Naive thymus-derived CD4-positive, alpha-beta T cell (primary cell): ENCODE results near the gene RNF17. TPM values are rescaled to one million over a fixed set of nuclear protein-coding genes. Genes with fewer than 3 reads are reported as not detected.

Source experiments
- ATAC-seq: fragments of 150-1000 bp; cut with Tn5 transposase; 2 replicates; pipeline ENCODE4 v1.10.0; 2021; ENCODE audit warnings: mild to moderate bottlenecking, moderate library complexity
- CTCF ChIA-PET: fragments of 350-600 bp; sonication (Branson Sonifier 250); formaldehyde crosslinking; loops from one replicate; lab custom pipeline; 2021; ENCODE audit warnings: antibody characterized with exemption; lab: Charles Lee
- POLR2A ChIA-PET: fragments of 350-600 bp; sonication (Branson Sonifier 250); formaldehyde crosslinking; loops from one replicate; lab custom pipeline; 2021; ENCODE audit warnings: antibody characterized with exemption, inconsistent platforms; lab: Charles Lee
- DNase-seq, 9 donors: peaks; one replicate each; pipeline versions ENCODE4 v3.0.0 to v3.0.0-alpha.2; 2020 to 2022; ENCODE audit warnings: mixed read lengths in 1 of 9
- H3K27ac ChIP-seq: one replicate; pipeline ENCODE4 v1.7.0; 2013; ENCODE audit warnings: mild to moderate bottlenecking, low read depth, low read length, moderate library complexity
- H3K27me3 ChIP-seq, 2 donors: one replicate each; pipeline ENCODE4 v1.7.0; 2013; ENCODE audit warnings: low read length in 2 of 2, mild to moderate bottlenecking in 2 of 2, moderate library complexity in 2 of 2; ENCODE audit not compliant: control insufficient read depth in 2 of 2, insufficient read depth in 2 of 2
- H3K36me3 ChIP-seq, 3 experiments: 1 replicate in 2 of 3; 2 replicates in 1 of 3; pipeline ENCODE4 v1.7.0; 2013; ENCODE audit warnings: low read length in 3 of 3, mild to moderate bottlenecking in 3 of 3, moderate library complexity in 1 of 3; ENCODE audit not compliant: insufficient read depth in 3 of 3, control insufficient read depth in 2 of 3
- H3K4me1 ChIP-seq, 2 donors: one replicate each; pipeline ENCODE4 v1.7.0; 2013; ENCODE audit warnings: low read length in 2 of 2, mild to moderate bottlenecking in 2 of 2, moderate library complexity in 1 of 2; ENCODE audit not compliant: control insufficient read depth in 2 of 2, insufficient read depth in 2 of 2
- H3K4me3 ChIP-seq: 2 replicates; pipeline ENCODE4 v1.7.0; 2013; ENCODE audit warnings: mild to moderate bottlenecking, low read length
- H3K9me3 ChIP-seq, 3 experiments: 1 replicate in 2 of 3; 2 replicates in 1 of 3; pipeline ENCODE4 v1.7.0; 2013; ENCODE audit warnings: low read length in 3 of 3; ENCODE audit not compliant: control insufficient read depth in 2 of 3
- H3K27ac Mint-ChIP-seq, 9 donors: one replicate each; pipeline ENCODE4 v1.8.0; 2020 to 2022; ENCODE audit warnings: mixed read lengths in 9 of 9, mild to moderate bottlenecking in 8 of 9, moderate library complexity in 5 of 9, inconsistent platforms in 2 of 9
- H3K27me3 Mint-ChIP-seq, 5 donors: one replicate each; pipeline ENCODE4 v1.8.0; 2021 to 2022; ENCODE audit warnings: mixed read lengths in 5 of 5, mild to moderate bottlenecking in 1 of 5
- H3K36me3 Mint-ChIP-seq, 5 donors: one replicate each; pipeline ENCODE4 v1.8.0; 2020 to 2022; ENCODE audit warnings: mixed read lengths in 5 of 5, mild to moderate bottlenecking in 3 of 5, inconsistent platforms in 1 of 5
- H3K4me1 Mint-ChIP-seq, 7 donors: one replicate each; pipeline ENCODE4 v1.8.0; 2020 to 2022; ENCODE audit warnings: mixed read lengths in 7 of 7, mild to moderate bottlenecking in 3 of 7, inconsistent platforms in 1 of 7
- H3K4me3 Mint-ChIP-seq, 10 donors: one replicate each; pipeline ENCODE4 v1.8.0; 2020 to 2022; ENCODE audit warnings: mild to moderate bottlenecking in 10 of 10, mixed read lengths in 10 of 10, moderate library complexity in 6 of 10, inconsistent platforms in 2 of 10
- H3K9me3 Mint-ChIP-seq, 11 donors: one replicate each; pipeline ENCODE4 v1.8.0; 2020 to 2022; ENCODE audit warnings: mixed read lengths in 11 of 11, mild to moderate bottlenecking in 4 of 11, inconsistent platforms in 1 of 11, moderate library complexity in 1 of 11
- intact Hi-C, 2 donors: fragments of 100-400 bp; cut with micrococcal nuclease; formaldehyde crosslinking; loops; one replicate each; pipeline ENCODE4 v1.15.1; 2023
- polyA plus RNA-seq, 2 donors: library from polyadenylated mRNA; unstranded; fragments of 300-500 nt; fragmentation: Illumina TruSeq; gene quantifications; one replicate each; pipeline ENCODE4 v1.2.3, GENCODE V29; 2021
- total RNA-seq, 6 experiments: library from RNA in 5 of 6; stranded (reverse) in 5 of 6; gene quantifications; 1 replicate in 5 of 6; 2 replicates in 1 of 6; pipeline ENCODE4 v1.2.3 and lab custom pipeline; 2021 to 2026

RNF17 gene
- total and polyA plus RNA-seq, 7 experiments from 2014 or later: 0.24 to 1.1 (median 0.53) TPM; not detected in 3

DNA sequence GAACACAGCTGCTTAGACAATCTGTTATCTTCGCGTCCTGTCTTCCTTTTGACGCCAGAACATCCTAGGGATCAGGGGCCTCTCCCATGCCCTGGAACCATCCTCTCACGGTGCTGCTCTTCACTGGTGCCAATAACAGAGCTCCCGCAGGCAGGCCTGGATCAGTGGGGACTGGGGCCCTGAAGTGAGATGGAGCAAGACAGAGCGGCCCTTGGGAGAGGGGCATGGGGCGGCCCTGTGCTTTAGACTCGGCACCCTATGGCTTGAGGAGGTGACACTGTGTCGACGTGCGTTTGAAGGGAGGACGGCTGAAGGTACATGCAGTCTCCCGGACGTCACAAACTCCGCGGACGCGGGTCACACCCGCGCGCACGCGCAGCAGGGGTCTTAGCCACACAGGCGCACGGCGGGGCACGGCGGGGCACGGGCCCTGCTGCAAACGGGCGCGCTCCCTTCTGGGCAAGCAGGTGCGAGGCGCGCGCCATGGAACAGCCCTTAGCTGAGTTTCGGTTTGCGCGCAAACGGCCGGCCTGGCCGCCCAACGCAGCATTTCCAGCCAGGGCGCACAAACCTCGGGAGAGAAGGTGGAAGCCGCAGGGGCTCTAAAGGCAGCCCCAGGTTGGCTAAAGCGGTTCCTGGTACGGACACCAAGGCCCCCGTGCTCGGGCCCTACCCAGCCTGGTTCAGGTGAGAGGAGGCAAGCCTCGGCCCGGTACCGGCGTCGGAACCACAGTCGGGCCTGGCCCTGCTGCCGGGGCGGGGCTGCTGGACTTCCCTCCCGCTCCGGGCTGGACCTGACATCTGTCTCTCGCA lies 16.5 kb upstream of the RNF17 start:
- peak overlapping the region; percentile 30 to 73 (median 67) for H3K4me3 Mint-ChIP-seq
- no peak for DNase-seq
- Histone ChIP-seq H3K4me3 (no peak overlapping the region), H3K4me1 (no peaks in the 10 kb centered on the region), H3K27me3 (no peaks in the 10 kb centered on the region), H3K27ac (no peak overlapping the region), H3K36me3 (no peaks in the 10 kb centered on the region), H3K9me3 (no peaks in the 10 kb centered on the region)
- H3K27me3 Mint-ChIP-seq: peaks cover 51 to 80% (median 56%) of the 10 kb centered on the region in 5 donors
- H3K9me3 Mint-ChIP-seq: peaks cover 0 to 2% (median 0%) of the 10 kb centered on the region in 11 donors
- no peak for ATAC-seq
- POLR2A ChIA-PET: no interaction called here
- peaks cover 6 to 15% (median 11%) of the 10 kb centered on the region in 7 donors for H3K4me1 Mint-ChIP-seq
- H3K27ac Mint-ChIP-seq: no peak overlapping the region
- no peaks in the 10 kb centered on the region for H3K36me3 Mint-ChIP-seq
- CTCF ChIA-PET: no interaction called here
- intact Hi-C loops: no loop called here

DNA sequence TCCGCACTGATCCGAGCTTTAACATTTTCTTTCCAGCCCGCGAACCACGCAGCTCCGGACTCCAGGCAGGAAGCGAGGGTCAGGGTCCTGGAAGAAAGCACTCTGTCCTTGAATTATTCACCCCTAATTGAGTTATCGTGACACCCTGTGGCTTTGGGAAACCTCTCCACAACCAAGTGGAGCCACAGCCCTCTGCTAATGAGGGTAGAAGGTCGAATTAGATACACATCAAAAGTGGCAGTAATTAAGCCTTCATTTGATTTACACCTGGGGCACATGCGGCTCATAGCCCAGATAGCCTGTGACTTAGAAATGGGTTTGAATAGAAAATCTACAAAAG lies 15.9 kb upstream of the RNF17 start:
- ChIA-PET CTCF (no interaction called here), POLR2A (no interaction called here)
- H3K4me1 Mint-ChIP-seq: peaks cover 6 to 15% (median 11%) of the 10 kb centered on the region in 7 donors

DNA sequence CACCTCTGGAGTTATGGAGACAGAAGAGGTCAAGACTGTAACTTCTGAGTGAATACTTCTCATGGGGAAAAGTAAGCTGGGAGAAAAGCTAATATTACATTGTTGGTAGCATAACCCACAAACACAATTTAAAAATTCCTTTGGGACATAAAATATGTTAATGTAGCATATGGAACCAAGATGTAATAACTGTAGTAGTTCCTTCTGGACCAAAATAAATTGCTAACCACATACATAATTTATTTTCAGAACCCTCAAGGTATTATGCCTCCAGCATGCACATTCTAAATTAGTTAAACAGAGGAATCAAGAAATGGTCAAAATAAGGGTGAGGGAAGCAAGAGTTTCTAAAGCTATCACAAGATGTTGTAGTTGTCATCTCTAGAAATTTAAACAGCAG lies 4.8 kb upstream of the RNF17 start:
- ChIA-PET CTCF (no interaction called here), POLR2A (no interaction called here)
- no peaks in the 10 kb centered on the region for H3K27me3 ChIP-seq
- DNase-seq (no peak), ATAC-seq (no peak)
- no peaks in the 10 kb centered on the region for H3K9me3 Mint-ChIP-seq
- H3K27ac ChIP-seq: no peak overlapping the region
- H3K4me3 ChIP-seq: no peak overlapping the region
- no peaks in the 10 kb centered on the region for H3K36me3 Mint-ChIP-seq
- H3K9me3 ChIP-seq: no peaks in the 10 kb centered on the region
- H3K27me3 Mint-ChIP-seq: peaks cover 18 to 31% (median 24%) of the 10 kb centered on the region in 5 donors
- H3K36me3 ChIP-seq: no peaks in the 10 kb centered on the region
- no peak overlapping the region for H3K27ac Mint-ChIP-seq
- no peak overlapping the region for H3K4me3 Mint-ChIP-seq
- no peaks in the 10 kb centered on the region for H3K4me1 Mint-ChIP-seq
- intact Hi-C loops: no loop called here
- no peaks in the 10 kb centered on the region for H3K4me1 ChIP-seq

More for the DNA sequence above, 15.9 kb upstream of the RNF17 start:
- Mint-ChIP-seq H3K9me3 (peaks cover 0 to 2% (median 0%) of the 10 kb centered on the region in 11 donors), H3K27me3 (peaks cover 51 to 79% (median 55%) of the 10 kb centered on the region in 5 donors), H3K36me3 (no peaks in the 10 kb centered on the region), H3K27ac (no peak overlapping the region), H3K4me3 (peak overlapping the region; percentile 16 to 72 (median 60))
- Histone ChIP-seq H3K27me3 (no peaks in the 10 kb centered on the region), H3K4me1 (no peaks in the 10 kb centered on the region), H3K4me3 (no peak overlapping the region), H3K27ac (no peak overlapping the region), H3K9me3 (no peaks in the 10 kb centered on the region), H3K36me3 (no peaks in the 10 kb centered on the region)
- ATAC-seq (no peak), DNase-seq (no peak)
- intact Hi-C loops: no loop called here

DNA sequence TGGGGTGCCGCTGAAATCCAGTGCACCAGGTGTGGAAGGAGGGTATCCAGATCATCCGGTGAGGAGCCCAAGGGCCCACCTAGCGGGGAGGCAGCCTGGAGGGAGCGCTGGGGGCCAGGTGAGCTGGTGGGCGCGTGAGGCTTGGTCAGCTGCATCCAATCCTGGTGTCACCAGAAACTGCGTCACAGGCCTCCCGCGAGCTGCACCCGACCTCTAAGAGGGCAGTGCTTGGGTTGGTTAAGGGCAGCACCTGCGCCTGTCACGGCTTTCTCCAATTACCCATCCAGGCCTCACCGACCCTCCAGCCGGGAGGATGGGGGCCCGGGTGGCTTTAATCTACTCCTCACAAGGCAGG lies 284 bp downstream of the RNF17 start:
- POLR2A ChIA-PET: no interaction called here
- Histone ChIP-seq H3K4me3 (no peak overlapping the region), H3K36me3 (no peaks in the 10 kb centered on the region), H3K9me3 (no peaks in the 10 kb centered on the region), H3K4me1 (no peaks in the 10 kb centered on the region), H3K27me3 (no peaks in the 10 kb centered on the region), H3K27ac (no peak overlapping the region)
- CTCF ChIA-PET: no interaction called here
- DNase-seq (no peak), ATAC-seq (no peak)
- peaks cover 0 to 11% (median 5%) of the 10 kb centered on the region in 5 donors for H3K27me3 Mint-ChIP-seq
- peak overlapping the region in 1 of 10 donors; percentile 34 for H3K4me3 Mint-ChIP-seq
- H3K4me1 Mint-ChIP-seq: no peaks in the 10 kb centered on the region
- no peaks in the 10 kb centered on the region for H3K9me3 Mint-ChIP-seq
- no peaks in the 10 kb centered on the region for H3K36me3 Mint-ChIP-seq
- intact Hi-C loops: no loop called here
- H3K27ac Mint-ChIP-seq: no peak overlapping the region

DNA sequence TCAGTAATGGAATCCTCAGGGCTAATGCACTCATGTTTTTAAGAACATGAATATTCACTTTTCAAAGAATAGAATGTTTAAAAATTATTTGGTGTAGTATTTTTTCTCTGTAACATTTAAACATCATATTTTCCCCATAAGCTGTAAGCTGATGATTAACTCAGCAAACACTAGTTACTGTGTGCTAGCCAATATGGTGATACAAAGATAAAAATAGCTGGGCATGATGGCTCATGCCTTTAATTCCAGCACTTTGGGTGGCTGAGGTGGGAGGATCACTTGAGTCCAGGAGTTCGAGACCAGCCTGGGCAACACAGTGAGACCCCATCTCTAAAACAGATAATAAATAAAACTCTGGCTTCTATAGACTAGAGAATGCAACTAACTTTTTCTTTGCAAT lies 13.2 kb downstream of the RNF17 start:
- no peak overlapping the region for H3K4me3 ChIP-seq
- Mint-ChIP-seq H3K27ac (no peak overlapping the region), H3K9me3 (peaks cover 0 to 1% (median 0%) of the 10 kb centered on the region in 11 donors), H3K4me1 (no peaks in the 10 kb centered on the region), H3K4me3 (no peak overlapping the region), H3K27me3 (peaks cover 15 to 52% (median 27%) of the 10 kb centered on the region in 5 donors), H3K36me3 (peaks cover 0 to 4% (median 0%) of the 10 kb centered on the region in 5 donors)
- H3K4me1 ChIP-seq: no peaks in the 10 kb centered on the region
- ATAC-seq: no peak
- ChIA-PET POLR2A (no interaction called here), CTCF (no interaction called here)
- H3K27me3 ChIP-seq: no peaks in the 10 kb centered on the region
- no peak overlapping the region for H3K27ac ChIP-seq
- no peaks in the 10 kb centered on the region for H3K9me3 ChIP-seq
- intact Hi-C loops: no loop called here
- DNase-seq: no peak
- H3K36me3 ChIP-seq: no peaks in the 10 kb centered on the region

DNA sequence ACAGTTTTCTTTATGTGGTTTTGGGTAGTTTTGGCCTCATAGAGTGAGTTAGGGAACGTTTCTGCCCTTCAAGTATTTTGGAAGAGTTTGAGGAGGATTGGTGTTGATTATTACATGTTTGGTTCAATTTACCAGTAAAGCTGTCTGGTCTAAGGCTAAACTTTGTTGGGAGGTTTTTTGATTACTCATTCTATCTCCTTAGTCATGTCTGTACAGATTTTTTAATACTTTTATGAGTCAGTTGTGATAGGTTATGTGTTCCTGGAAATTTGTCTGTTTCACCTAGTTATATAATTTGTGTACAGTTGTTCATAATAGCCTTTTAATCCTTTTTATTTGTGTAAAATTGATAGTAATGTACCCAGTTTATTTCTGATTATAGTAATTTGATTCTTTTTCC lies 20.4 kb downstream of the RNF17 start:
- Histone ChIP-seq H3K27ac (no peak overlapping the region), H3K4me1 (no peaks in the 10 kb centered on the region), H3K36me3 (no peaks in the 10 kb centered on the region), H3K4me3 (no peak overlapping the region), H3K27me3 (peaks cover 0 to 2% of the 10 kb centered on the region in 2 donors), H3K9me3 (no peaks in the 10 kb centered on the region)
- H3K27ac Mint-ChIP-seq: no peak overlapping the region
- H3K4me1 Mint-ChIP-seq: no peaks in the 10 kb centered on the region
- H3K27me3 Mint-ChIP-seq: peaks cover 26 to 57% (median 43%) of the 10 kb centered on the region in 5 donors
- H3K9me3 Mint-ChIP-seq: peaks cover 2 to 28% (median 13%) of the 10 kb centered on the region in 11 donors
- CTCF ChIA-PET: interaction anchor here (0.7 kb wide), 1 partner anchor 15 kb away, joined by 3 read pairs; no protein-coding TSS in a partner anchor
- no peak overlapping the region for H3K4me3 Mint-ChIP-seq
- DNase-seq (no peak), ATAC-seq (no peak)
- intact Hi-C loops: no loop called here
- peaks cover 0 to 4% (median 0%) of the 10 kb centered on the region in 5 donors for H3K36me3 Mint-ChIP-seq
- POLR2A ChIA-PET: no interaction called here

DNA sequence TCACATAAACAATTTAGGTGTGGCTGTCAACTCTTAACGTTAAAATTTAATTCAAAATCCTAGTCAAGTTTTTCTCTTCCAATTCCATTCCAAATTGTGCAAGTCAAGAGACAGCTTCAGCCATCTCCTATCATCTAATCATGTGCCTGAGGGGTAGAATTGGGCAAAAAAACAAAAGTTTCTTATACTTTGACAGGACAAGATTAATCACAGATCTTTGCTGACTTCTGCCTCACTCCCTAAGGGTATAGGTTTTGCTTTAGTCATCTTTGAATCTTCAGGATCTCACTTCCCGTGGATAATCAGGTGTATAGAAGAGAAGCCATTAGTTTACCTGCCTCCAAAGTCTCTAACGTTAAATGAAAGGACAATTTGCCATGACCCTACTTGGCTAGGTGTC lies 24.6 kb downstream of the RNF17 start:
- ATAC-seq: no peak
- Mint-ChIP-seq H3K36me3 (peaks cover 0 to 4% (median 0%) of the 10 kb centered on the region in 5 donors), H3K4me1 (no peaks in the 10 kb centered on the region), H3K4me3 (no peak overlapping the region), H3K27me3 (peaks cover 36 to 63% (median 51%) of the 10 kb centered on the region in 5 donors), H3K9me3 (peaks cover 2 to 19% (median 11%) of the 10 kb centered on the region in 11 donors), H3K27ac (no peak overlapping the region)
- H3K27ac ChIP-seq: no peak overlapping the region
- H3K27me3 ChIP-seq: peaks cover 0 to 2% of the 10 kb centered on the region in 2 donors
- ChIA-PET POLR2A (no interaction called here), CTCF (no interaction called here)
- no peaks in the 10 kb centered on the region for H3K9me3 ChIP-seq
- no peaks in the 10 kb centered on the region for H3K36me3 ChIP-seq
- no peaks in the 10 kb centered on the region for H3K4me1 ChIP-seq
- DNase-seq: no peak
- no peak overlapping the region for H3K4me3 ChIP-seq
- intact Hi-C loops: no loop called here
